Kidney (tissue), 14 donors: ENCODE measurements around the gene AMPD3. TPM values are rescaled to one million over a fixed set of nuclear protein-coding genes. Genes with fewer than 3 reads are reported as not detected.

Experiments
- DNase-seq, 5 donors: peaks; one replicate each; pipeline ENCODE4 v3.0.0-alpha.2; 2013 to 2020
- FAIRE-seq: peaks from 2 replicates; lab custom pipeline; 2012; peaks lifted over from hg19 to GRCh38; lab: Jason Lieb, UNC
- H3K27ac ChIP-seq, 2 donors: one replicate each; pipeline ENCODE4 v1.7.0; 2013; ENCODE audit warnings: low read depth in 2 of 2, low read length in 2 of 2, inconsistent platforms in 1 of 2
- H3K27me3 ChIP-seq: one replicate; pipeline ENCODE4 v1.7.1; 2013; ENCODE audit warnings: low read length, inconsistent platforms; ENCODE audit not compliant: control insufficient read depth, insufficient read depth
- H3K36me3 ChIP-seq, 3 donors: one replicate each; pipeline versions ENCODE4 v1.7.0 to v1.7.1; 2013; ENCODE audit warnings: low read length in 3 of 3, control low read depth in 1 of 3, inconsistent platforms in 1 of 3; ENCODE audit not compliant: insufficient read depth in 3 of 3, control insufficient read depth in 2 of 3
- H3K4me1 ChIP-seq, 3 donors: one replicate each; pipeline versions ENCODE4 v1.7.0 to v1.7.1; 2013; ENCODE audit warnings: low read length in 3 of 3, inconsistent platforms in 1 of 3, low read depth in 1 of 3; ENCODE audit not compliant: control insufficient read depth in 2 of 3, insufficient read depth in 2 of 3
- H3K4me3 ChIP-seq, 3 donors: one replicate each; pipeline versions ENCODE4 v1.7.0 to v1.8.1; 2013; ENCODE audit warnings: low read length in 3 of 3, control low read depth in 1 of 3, inconsistent platforms in 1 of 3
- H3K9ac ChIP-seq, 3 donors: one replicate each; pipeline versions ENCODE4 v1.7.0 to v1.7.1; 2013; ENCODE audit warnings: low read length in 3 of 3, control low read depth in 1 of 3, inconsistent platforms in 1 of 3
- H3K9me3 ChIP-seq, 3 donors: one replicate each; pipeline versions ENCODE4 v1.7.0 to v1.7.1; 2013; ENCODE audit warnings: low read length in 3 of 3, control low read depth in 1 of 3, inconsistent platforms in 1 of 3; ENCODE audit not compliant: control insufficient read depth in 2 of 3, insufficient read depth in 1 of 3
- intact Hi-C: fragments of 100-400 bp; cut with DNase I; formaldehyde crosslinking; loops from one replicate; pipeline ENCODE4 v1.11.1; 2022
- polyA plus RNA-seq: library from polyadenylated mRNA; stranded (reverse); fragments of 350-450 nt; fragmentation: Illumina TruSeq; extraction: RNeasy Lipid Tissue Mini Kit (QIAGEN cat#74804); gene quantifications from one replicate; pipeline ENCODE4 v1.2.3, GENCODE V29; 2014; ENCODE audit warnings: low read depth, low replicate concordance; ENCODE audit not compliant: insufficient read depth
- total RNA-seq: library from RNA; stranded (reverse); fragmentation: NEBNext Ultra II Directional; extraction: Animal tissue kit (Norgen Biotek cat#: 25700); gene quantifications from one replicate; pipeline ENCODE4 v1.2.1, GENCODE V29; 2021
- TF ChIP-seq, protein P1 (sequence below): IDR thresholded peaks from 3 replicates; pipeline ENCODE4 v1.5.1; 2012; ENCODE audit warnings: mild to moderate bottlenecking, moderate library complexity, borderline replicate concordance; ENCODE audit not compliant: insufficient read depth; ENCODE audit errors: extremely low read depth
- donor health status: control.
- donor health status: control.
- donor health status: control.
- donor health status: control.
- donor health status: control.
- donor health status: DM: yes; HTN: yes; CAD: no.
- donor health status: Normal renal cell carcinoma (clear cell type).

The AMPD3 gene
- total and polyA plus RNA-seq, 2 donors from 2014 or later: 8.4 to 16.5 TPM

DNA sequence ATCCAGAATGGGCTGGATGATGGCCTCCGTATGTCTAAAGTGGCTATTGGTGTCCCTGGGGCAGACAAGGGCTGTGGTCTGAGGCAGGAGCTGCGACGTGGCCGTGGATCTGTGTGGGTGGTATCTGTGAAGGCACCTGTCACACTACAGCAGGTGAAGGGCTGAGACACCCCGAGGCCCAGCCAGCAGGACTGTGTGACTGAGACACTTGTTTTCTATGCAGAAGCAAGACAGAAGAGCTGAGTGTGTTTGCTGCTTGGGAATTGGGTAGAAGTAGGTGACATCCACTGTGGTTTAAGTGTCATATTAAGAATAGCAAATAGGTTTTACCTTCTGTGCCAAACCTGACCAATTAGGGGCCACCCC, 35.0 kb downstream of the AMPD3 start:
- TF ChIP-seq, protein P1, sequence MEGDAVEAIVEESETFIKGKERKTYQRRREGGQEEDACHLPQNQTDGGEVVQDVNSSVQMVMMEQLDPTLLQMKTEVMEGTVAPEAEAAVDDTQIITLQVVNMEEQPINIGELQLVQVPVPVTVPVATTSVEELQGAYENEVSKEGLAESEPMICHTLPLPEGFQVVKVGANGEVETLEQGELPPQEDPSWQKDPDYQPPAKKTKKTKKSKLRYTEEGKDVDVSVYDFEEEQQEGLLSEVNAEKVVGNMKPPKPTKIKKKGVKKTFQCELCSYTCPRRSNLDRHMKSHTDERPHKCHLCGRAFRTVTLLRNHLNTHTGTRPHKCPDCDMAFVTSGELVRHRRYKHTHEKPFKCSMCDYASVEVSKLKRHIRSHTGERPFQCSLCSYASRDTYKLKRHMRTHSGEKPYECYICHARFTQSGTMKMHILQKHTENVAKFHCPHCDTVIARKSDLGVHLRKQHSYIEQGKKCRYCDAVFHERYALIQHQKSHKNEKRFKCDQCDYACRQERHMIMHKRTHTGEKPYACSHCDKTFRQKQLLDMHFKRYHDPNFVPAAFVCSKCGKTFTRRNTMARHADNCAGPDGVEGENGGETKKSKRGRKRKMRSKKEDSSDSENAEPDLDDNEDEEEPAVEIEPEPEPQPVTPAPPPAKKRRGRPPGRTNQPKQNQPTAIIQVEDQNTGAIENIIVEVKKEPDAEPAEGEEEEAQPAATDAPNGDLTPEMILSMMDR: no peak
- DNase-seq (no peak), FAIRE-seq (no peak)
- Histone ChIP-seq H3K27me3 (no peaks in the 10 kb centered on the region), H3K36me3 (peaks cover 0 to 4% (median 2%) of the 10 kb centered on the region in 3 donors), H3K4me1 (peaks cover 0 to 13% (median 9%) of the 10 kb centered on the region in 3 donors), H3K9ac (no peak overlapping the region), H3K4me3 (no peak overlapping the region), H3K27ac (peak overlapping the region; percentile 59 to 82), H3K9me3 (no peaks in the 10 kb centered on the region)
- intact Hi-C loops: no loop called here

DNA sequence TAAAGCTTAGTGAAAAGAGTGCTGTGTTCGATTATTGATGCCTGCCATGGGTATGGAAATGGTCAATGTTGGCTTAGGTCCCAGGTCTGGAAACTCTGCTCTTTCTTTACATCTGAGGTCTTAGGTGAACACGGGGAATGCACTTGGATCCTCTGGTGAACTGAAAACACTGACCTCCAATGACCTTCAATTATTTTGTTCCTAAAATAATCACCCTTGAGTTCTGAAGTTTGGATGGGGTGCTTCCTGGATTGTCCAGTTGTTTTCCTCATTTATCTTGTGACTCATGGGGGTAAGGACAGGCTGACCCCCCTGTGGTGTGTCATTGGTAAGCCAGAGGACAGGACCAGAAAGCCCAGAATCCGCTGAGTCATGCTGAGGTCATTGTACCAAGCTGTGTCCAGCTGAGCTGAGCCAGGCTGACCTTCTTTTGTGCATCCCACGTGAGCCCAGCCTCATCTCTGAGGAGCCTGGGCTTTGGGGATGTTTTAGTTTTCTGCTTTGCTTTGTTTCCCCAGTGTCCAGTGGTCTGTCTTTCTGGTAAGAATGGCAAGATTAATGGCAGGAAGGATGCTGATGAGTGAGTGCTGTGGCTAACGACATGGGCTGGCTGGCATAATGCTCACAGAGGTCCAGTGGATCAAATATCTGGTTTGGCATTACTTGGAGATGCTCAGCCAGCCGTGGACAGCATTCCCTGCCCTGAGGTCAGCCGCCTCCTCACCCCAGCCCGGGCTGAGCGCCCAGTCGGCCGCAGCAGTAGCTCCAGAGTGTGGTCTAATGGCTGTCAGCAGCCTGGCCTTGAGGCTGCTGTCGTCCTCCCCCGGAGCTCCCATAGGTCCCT, 35.6 kb downstream of the AMPD3 start:
- Histone ChIP-seq H3K27me3 (no peaks in the 10 kb centered on the region), H3K9ac (no peak overlapping the region), H3K4me1 (peaks cover 0 to 13% (median 9%) of the 10 kb centered on the region in 3 donors), H3K36me3 (peaks cover 0 to 6% (median 5%) of the 10 kb centered on the region in 3 donors), H3K4me3 (no peak overlapping the region), H3K27ac (peak overlapping the region; percentile 59 to 82), H3K9me3 (no peaks in the 10 kb centered on the region)
- DNase-seq (peak; percentile 58 to 94 (median 65)), FAIRE-seq (no peak)
- intact Hi-C loops: no loop called here
- TF ChIP-seq, protein P1: no peak

GRCh38 chr11:10492084-10492483, 37.0 kb downstream of the AMPD3 start:
- FAIRE-seq: no peak

More at GRCh38 chr11:10492084-10492483, 37.0 kb downstream of the AMPD3 start:
- H3K9ac ChIP-seq: no peak overlapping the region
- no peaks in the 10 kb centered on the region for H3K27me3 ChIP-seq
- TF ChIP-seq, protein P1: no peak
- no peaks in the 10 kb centered on the region for H3K9me3 ChIP-seq
- intact Hi-C loops: no loop called here
- peaks cover 0 to 6% (median 5%) of the 10 kb centered on the region in 3 donors for H3K36me3 ChIP-seq
- no peak overlapping the region for H3K4me3 ChIP-seq
- H3K27ac ChIP-seq: no peak overlapping the region
- DNase-seq: peak in 1 of 5 donors; percentile 5
- peaks cover 0 to 13% (median 9%) of the 10 kb centered on the region in 3 donors for H3K4me1 ChIP-seq
